PFSK-1 (cell line): Measurements from ENCODE around the gene PPRC1.

Experiments used
- FOXP2 ChIP-seq: optimal IDR thresholded peaks from 2 replicates; pipeline ENCODE3; 2011; ENCODE audit warnings: borderline replicate concordance, control low read depth, inconsistent platforms; ENCODE audit not compliant: insufficient read depth; ENCODE audit errors: extremely low read length, extremely low read depth
- POLR2AphosphoS5 ChIP-seq: IDR thresholded peaks from 2 replicates; pipeline ENCODE4 v1.6.1; 2012; ENCODE audit warnings: low read depth, mild to moderate bottlenecking, control low read depth, low read length, moderate library complexity
- REST ChIP-seq, 2 experiments: IDR thresholded peaks; 2 replicates each; pipeline versions ENCODE4 v1.6.1 to v1.8.0; 2011 to 2012; ENCODE audit warnings: low read depth in 2 of 2, low read length in 2 of 2, control low read depth in 1 of 2, inconsistent platforms in 1 of 2, mild to moderate bottlenecking in 1 of 2, moderate library complexity in 1 of 2; ENCODE audit not compliant: insufficient read depth in 1 of 2
- SIN3A ChIP-seq: IDR thresholded peaks from 2 replicates; pipeline ENCODE4 v1.6.1; 2012; ENCODE audit warnings: mild to moderate bottlenecking, low read length, moderate library complexity, borderline replicate concordance; ENCODE audit not compliant: insufficient read depth
- TAF1 ChIP-seq: IDR thresholded peaks from 2 replicates; pipeline ENCODE4 v1.6.1; 2012; ENCODE audit warnings: low read length, control low read depth, borderline replicate concordance; ENCODE audit not compliant: insufficient read depth

The PPRC1 gene

DNA sequence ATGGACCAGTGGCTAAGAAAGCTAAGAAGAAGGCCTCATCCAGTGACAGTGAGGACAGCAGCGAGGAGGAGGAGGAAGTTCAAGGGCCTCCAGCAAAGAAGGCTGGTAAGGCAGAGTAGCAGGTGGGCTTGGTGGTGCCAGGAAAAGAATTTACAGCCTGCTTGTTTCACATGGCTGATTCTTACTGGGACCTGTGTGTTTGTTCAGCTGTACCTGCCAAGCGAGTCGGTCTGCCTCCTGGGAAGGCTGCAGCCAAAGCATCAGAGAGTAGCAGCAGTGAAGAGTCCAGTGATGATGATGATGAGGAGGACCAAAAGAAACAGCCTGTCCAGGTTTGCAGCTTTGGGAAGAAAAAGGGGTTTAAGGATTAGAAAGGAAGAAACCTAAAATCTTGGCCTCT lies 24.4 kb downstream of the PPRC1 start:
- TF ChIP-seq TAF1 (no peak), FOXP2 (no peak), POLR2AphosphoS5 (no peak), REST (IDR thresholded peaks at IDR 0.05; ENCODE audit: insufficient read depth in 1 of 2, low read depth in 2 of 2, low read length in 2 of 2) (no peak), SIN3A (no peak)

DNA sequence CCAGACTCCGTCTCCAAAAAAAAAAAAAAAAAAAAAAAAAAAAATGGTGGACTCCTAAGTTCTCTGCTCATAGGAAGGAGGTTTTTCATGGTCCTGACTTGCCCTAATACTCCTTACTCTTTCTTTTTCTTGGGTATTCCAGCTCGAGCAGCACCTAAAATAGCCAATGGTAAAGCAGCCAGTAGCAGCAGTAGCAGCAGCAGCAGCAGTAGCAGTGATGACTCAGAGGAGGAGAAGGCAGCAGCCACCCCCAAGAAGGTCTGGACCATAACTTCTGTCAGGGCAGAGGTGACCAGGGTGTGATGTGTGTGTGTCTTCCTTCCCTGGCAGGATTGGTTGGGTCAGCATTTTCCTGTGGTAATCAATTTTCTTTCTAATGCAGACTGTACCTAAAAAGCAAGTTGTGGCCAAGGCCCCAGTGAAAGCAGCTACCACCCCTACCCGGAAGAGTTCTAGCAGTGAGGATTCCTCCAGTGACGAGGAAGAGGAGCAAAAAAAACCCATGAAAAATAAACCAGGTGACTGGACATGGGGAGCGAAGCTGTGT lies 26.3 kb downstream of the PPRC1 start:
- TF ChIP-seq SIN3A = no peak
- TF ChIP-seq TAF1 = no peak
- TF ChIP-seq REST (IDR thresholded peaks at IDR 0.05; ENCODE audit: insufficient read depth in 1 of 2, low read depth in 2 of 2, low read length in 2 of 2) = no peak
- TF ChIP-seq FOXP2 = no peak
- no peak for TF ChIP-seq POLR2AphosphoS5

DNA sequence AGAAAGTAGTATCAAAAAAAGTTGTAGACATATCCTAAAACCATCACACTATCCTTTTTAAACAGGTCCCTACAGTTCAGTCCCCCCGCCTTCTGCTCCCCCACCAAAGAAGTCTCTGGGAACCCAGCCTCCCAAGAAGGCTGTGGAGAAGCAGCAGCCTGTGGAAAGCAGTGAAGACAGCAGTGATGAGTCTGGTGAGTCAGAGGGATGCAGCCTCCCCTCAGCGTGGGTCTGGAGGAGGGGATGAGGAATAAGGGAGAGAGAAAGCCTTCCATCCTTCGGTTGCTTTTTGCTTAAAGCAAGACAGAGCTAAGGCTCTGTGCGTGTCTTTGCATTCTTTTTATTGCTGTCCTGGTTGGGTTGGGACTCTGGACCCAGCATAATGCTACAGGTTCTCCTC lies 27.0 kb downstream of the PPRC1 start:
- no peak for TF ChIP-seq POLR2AphosphoS5
- no peak for TF ChIP-seq SIN3A
- TF ChIP-seq TAF1 = no peak

- TF ChIP-seq REST (IDR thresholded peaks at IDR 0.05; ENCODE audit: insufficient read depth in 1 of 2, low read depth in 2 of 2, low read length in 2 of 2) (no peak), FOXP2 (no peak), POLR2AphosphoS5 (no peak), SIN3A (no peak), TAF1 (no peak)
Observed at GRCh38 chr10:102163342-102163989, 30.6 kb downstream of the PPRC1 start.

DNA sequence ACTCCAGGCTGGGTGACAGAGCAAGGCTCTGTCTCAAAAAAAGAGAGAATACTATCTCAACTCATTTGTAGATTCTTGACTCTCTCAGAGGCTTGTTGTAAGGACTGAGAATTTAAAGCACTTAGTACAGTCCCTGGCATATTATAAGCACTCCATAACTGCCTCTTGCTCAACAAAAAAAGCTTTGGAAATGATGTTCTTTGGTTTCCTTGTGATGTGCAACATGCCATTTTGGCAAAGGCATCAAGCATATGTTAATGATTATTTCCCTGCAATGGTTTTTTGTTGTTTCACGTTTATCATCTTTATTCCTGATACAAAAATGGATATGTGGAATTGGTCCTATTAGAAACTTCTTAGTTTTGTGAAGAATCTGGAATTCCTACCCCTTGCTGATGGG lies 35.0 kb downstream of the PPRC1 start:
- no peak for TF ChIP-seq REST (IDR thresholded peaks at IDR 0.05; ENCODE audit: insufficient read depth in 1 of 2, low read depth in 2 of 2, low read length in 2 of 2)
- no peak for TF ChIP-seq TAF1
